8988T (cell line): Measurements from ENCODE around the gene DHX38.

Source experiments
- DNase-seq: peaks from one replicate; pipeline ENCODE4 v3.0.0; 2011

DHX38 gene

DNA sequence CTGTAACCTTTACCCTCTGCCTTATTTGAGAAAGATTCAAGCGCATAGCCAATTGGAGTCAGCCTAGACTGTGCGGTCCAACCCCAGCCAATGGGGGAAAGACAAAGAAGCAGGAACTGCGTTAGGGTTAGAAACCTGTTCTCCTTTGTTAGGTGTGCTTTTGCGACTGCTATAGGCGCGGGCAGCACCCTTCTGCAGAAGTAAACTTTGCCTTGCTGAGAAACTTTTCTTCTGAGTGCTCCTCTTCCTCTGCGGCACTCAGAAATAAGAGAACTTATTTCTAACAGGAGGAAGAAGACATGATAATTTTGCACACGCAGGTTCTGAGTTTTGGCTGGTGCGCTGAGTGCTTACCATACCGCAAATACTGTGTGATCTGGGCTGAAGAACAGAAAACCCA lies 9.2 kb upstream of the DHX38 start:
- DNase-seq = no peak

DNA sequence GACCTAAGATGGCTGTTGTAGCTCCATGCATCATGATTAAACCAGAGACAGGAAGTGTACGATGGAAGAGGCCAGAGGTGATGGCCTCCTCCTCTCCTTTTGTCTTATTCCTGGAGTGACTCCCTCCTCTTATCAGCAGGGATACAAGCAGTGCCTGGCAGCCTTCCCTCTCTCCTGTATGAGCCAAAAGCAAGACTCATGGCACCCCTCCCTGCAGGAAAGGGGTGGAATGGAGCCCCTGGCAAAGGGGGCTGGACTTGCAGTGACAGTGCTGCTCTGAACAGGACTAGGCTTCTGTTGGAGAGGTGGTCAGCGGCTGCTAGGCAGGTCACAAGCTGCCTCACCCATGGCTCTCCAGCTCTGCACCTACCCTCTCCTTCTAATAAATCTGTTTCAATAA lies 8.6 kb upstream of the DHX38 start:
- DNase-seq = no peak

DNA sequence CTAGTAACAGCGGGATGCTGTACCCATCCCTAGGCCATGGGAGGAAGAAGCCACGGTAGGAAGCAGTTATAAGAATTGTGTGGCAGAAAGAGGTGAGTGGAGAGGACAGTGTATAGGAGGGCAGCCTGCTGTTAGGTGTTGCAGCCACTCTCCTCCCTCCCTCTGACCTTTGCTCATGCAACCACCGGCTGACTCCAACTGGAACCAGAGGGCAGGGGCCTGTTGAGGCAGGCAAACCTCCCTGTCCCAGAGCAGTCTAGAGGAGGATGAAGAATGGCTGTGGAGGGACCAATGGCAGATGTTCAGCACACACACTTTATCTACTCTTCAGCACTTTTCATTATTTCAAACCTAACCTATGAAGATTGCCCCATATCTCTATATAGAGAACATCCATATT lies 2.4 kb upstream of the DHX38 start:
- DNase-seq = no peak

DNA sequence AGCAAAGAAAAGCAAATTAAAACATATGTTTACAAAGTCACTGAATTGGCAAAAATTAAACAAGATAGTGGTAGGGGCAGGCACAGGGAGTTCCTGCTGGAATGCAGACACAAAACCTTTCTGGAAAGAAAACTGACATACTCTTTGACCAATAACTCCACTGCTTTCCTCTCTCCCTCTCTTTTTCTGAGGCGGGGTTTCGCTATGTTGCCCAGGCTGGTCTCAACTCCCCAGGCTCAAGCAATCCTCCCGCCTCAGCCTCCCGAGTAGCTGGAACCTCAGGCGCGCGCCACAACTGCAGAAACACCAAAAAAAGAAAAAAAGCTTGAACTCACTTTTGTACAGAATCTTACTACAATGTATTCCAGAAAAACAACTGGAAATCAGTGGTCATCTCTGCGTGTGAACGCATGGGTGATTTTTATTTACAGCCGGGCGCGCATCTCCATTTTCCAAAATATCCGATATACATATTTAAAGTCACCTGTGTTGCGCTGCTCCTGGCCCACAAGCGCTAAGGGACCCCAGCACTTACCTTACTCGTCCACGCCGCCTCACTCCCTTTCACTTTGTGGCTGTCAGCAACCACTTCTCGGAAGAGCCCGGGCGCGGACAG lies 707 bp upstream of the DHX38 start:
- DNase-seq = no peak

GRCh38 chr16:72094266-72094610 lies 591 bp downstream of the DHX38 start:
- no peak for DNase-seq

DNA sequence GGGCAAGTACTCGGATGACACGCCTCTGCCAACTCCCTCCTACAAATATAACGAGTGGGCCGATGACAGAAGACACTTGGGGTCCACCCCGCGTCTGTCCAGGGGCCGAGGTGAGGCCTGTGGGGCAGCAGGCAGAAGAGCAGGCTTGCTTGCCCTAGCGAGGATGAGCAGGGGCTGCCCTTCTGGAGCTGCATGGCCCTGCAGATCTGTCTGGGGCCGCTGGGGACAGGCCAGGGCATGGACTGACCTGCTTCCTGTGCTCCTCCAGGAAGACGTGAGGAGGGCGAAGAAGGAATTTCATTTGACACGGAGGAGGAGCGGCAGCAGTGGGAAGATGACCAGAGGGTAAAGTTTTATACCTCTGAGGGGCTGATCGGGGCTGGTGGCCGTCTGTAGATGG lies 5.3 kb downstream of the DHX38 start:
- DNase-seq = no peak

- DNase-seq = peak; percentile 93
Measured at GRCh38 chr16:72099377-72099818, 5.8 kb downstream of the DHX38 start.

DNA sequence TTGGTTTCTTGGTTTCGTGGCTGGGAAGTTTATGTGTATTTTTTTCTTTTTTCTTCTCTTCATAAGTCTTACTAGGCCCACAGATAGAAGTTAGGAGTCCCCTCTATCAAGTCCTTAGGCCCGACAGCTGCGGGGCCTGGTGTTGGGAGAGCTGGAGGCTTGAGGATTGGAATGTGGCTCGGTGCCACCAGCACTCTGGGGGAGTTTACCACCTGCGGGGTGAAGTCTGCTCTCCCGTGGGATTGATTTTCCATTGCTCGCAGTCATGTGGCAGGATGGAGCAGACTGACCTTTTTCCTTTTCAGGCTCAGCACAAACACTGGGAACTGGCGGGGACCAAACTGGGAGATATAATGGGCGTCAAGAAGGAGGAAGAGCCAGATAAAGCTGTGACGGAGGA lies 7.5 kb downstream of the DHX38 start:
- no peak for DNase-seq

DNA sequence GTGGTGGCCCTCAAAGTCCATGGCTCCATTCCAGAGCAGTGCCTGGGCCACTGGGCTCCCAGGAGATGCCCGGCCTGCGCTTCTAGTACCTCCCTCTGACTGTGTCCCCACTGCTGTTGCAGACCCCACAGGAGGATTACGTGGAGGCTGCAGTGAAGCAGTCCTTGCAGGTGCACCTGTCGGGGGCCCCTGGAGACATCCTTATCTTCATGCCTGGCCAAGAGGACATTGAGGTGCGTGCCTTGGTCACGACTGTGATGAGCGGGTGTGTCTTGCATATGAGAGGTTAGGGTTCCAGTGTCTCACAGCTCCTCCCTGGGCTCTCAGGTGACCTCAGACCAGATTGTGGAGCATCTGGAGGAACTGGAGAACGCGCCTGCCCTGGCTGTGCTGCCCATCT lies 11.3 kb downstream of the DHX38 start:
- DNase-seq = no peak

- DNase-seq = no peak
Measured at GRCh38 chr16:72105978-72106377, 12.3 kb downstream of the DHX38 start.

DNA sequence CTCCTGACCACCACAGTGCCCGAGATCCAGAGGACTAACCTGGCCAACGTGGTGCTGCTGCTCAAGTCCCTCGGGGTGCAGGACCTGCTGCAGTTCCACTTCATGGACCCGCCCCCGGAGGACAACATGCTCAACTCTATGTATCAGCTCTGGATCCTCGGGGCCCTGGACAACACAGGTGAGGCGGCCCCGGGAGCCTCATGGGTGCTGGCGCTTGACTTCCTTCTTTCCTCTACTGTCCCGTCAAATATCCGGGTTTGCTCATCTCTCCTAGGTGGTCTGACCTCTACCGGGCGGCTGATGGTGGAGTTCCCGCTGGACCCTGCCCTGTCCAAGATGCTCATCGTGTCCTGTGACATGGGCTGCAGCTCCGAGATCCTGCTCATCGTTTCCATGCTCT lies 13.7 kb downstream of the DHX38 start:
- DNase-seq = no peak

DNA sequence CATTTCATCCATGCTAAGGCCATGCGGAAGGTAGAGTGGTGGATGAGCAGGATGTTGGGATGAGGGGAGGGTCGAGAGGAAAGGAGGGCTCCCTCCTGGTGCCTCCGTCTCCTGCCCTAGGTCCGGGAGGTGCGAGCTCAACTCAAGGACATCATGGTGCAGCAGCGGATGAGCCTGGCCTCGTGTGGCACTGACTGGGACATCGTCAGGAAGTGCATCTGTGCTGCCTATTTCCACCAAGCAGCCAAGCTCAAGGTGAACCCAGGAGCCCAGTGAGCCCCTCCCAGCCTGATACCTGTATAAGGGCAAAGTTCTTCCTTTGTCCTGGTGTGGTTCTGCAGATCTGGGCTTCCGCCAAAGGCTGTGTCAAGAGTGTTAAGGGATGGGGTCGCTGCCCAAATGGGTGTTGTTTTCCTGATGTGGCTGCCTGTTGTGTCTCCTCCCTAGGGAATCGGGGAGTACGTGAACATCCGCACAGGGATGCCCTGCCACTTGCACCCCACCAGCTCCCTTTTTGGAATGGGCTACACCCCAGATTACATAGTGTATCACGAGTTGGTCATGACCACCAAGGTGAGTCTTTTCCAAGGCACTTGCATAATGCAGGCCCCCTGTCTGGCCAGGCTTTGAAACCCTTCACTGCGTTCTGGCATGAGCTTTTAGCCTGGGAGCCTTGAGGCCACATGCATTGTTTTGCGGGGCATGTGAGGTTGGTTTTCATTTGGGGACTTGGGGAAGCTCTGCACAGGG lies 14.9 kb downstream of the DHX38 start:
- DNase-seq = no peak

- DNase-seq = no peak
Measured at GRCh38 chr16:72109300-72109699, 15.7 kb downstream of the DHX38 start.

GRCh38 chr16:72109966-72110530 lies 16.4 kb downstream of the DHX38 start:
- DNase-seq = no peak

- DNase-seq = no peak
Measured at GRCh38 chr16:72110662-72111615, 17.3 kb downstream of the DHX38 start.

- DNase-seq = no peak
Measured at GRCh38 chr16:72111657-72112451, 18.2 kb downstream of the DHX38 start.

DNA sequence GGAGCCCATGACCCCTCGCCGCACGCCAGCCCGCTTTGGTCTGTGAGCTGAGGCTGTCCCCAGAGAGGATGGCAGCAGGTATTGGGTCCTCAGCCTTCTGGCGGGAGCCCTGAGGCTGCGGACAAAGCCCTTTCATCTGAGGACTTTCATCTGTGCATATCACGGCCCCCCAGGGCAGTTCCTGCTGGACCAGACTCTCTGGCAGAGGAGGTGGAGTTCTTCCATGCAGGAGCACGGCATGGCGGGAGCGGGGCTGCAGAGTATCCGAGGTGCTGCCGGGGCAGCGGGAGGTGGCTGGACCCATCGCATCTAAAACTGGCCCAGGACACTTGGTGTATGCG lies 18.8 kb downstream of the DHX38 start:
- no peak for DNase-seq

- no peak for DNase-seq
Measured at GRCh38 chr16:72112906-72113615, 19.4 kb downstream of the DHX38 start.

DNA sequence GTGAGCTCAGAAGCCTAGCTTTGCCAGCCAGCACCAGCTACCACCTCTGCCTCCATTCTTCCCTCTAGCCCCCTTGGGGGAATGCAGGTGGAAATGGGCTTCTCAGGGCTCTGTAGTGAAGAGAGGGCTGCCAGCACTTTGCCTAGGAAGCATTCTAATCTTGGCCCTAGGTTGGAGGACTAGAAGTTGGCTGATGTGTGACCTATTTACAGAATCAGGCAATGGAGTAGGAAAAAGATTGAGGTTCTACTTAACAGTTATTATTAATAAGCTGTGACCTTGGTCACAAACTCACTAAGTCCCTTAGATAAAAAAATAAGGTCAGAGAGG lies 19.9 kb downstream of the DHX38 start:
- no peak for DNase-seq

- no peak for DNase-seq
Measured at GRCh38 chr16:72120026-72120425, 26.4 kb downstream of the DHX38 start.

DNA sequence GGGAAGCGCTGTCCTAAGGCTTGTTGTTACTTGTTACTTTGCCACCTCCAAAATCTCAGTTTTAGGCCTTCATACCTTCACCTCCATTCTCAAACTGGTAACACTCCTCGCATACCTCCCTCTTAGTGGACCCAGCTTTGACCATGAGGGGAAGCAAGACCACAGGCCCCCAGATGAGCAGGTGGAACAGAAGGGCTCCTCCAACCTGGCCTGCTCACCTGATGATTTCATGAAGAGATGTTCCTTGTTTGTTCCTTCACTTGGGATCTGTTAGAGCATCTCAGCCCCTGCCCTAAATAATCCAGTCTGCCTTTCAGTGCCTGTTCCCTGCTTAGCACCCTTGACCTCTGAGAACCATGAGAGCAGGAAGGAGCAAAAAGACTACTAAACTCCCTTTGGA lies 28.7 kb downstream of the DHX38 start:
- no peak for DNase-seq

- DNase-seq = peak; percentile 10
Measured at GRCh38 chr16:72122916-72123315, 29.3 kb downstream of the DHX38 start.
